H9 (cell line): ENCODE data around the gene GRK3. TPM values are rescaled to one million over a fixed set of nuclear protein-coding genes. Genes with fewer than 3 reads are reported as not detected.
"Not testable (repeated sequence)": the region's sequence is repeated elsewhere in the genome, so short reads cannot be mapped to it uniquely, and the experiment has no call there.

Experiments
- DNase-seq: peaks from one replicate; pipeline ENCODE4 v3.0.0-alpha.2; 2017
- H2AFZ ChIP-seq: one replicate; pipeline ENCODE4 v1.6.1; 2013; ENCODE audit warnings: mild to moderate bottlenecking, low read length, control low read depth, moderate library complexity
- H2AK5ac ChIP-seq: 2 replicates; pipeline ENCODE4 v1.6.1; 2013; ENCODE audit warnings: low read length, control low read depth, mixed read lengths; ENCODE audit not compliant: insufficient read length
- H2BK120ac ChIP-seq: one replicate; pipeline ENCODE4 v1.6.1; 2013; ENCODE audit warnings: low read depth, mild to moderate bottlenecking, low read length, control low read depth, inconsistent platforms; ENCODE audit not compliant: poor library complexity, severe bottlenecking
- H2BK12ac ChIP-seq: 2 replicates; pipeline ENCODE4 v1.6.1; 2013; ENCODE audit warnings: low read length, control low read depth, mixed read lengths, low read depth; ENCODE audit not compliant: insufficient read length
- H2BK15ac ChIP-seq: 2 replicates; pipeline ENCODE4 v1.6.1; 2013; ENCODE audit warnings: low read depth, low read length, control low read depth
- H2BK20ac ChIP-seq: one replicate; pipeline ENCODE4 v1.6.1; 2013; ENCODE audit warnings: low read depth, mild to moderate bottlenecking, low read length, control low read depth, inconsistent platforms; ENCODE audit not compliant: poor library complexity, severe bottlenecking
- H2BK5ac ChIP-seq: 2 replicates; pipeline ENCODE4 v1.6.1; 2013; ENCODE audit warnings: low read length, control low read depth, mixed read lengths; ENCODE audit not compliant: insufficient read length
- H3K14ac ChIP-seq: 2 replicates; pipeline ENCODE4 v1.6.1; 2013; ENCODE audit warnings: low read length, control low read depth; ENCODE audit not compliant: insufficient read depth
- H3K18ac ChIP-seq: 2 replicates; pipeline ENCODE4 v1.6.1; 2013; ENCODE audit warnings: low read depth, mild to moderate bottlenecking, mixed read lengths, low read length, control low read depth; ENCODE audit not compliant: insufficient read length
- H3K23ac ChIP-seq: 2 replicates; pipeline ENCODE4 v1.6.1; 2013; ENCODE audit warnings: low read length, control low read depth, mixed read lengths, low read depth; ENCODE audit not compliant: insufficient read length
- H3K23me2 ChIP-seq: 2 replicates; pipeline ENCODE4 v1.6.1; 2013; ENCODE audit warnings: low read depth, mild to moderate bottlenecking, mixed read lengths, low read length, control low read depth; ENCODE audit not compliant: insufficient read length, poor library complexity, severe bottlenecking
- H3K27ac ChIP-seq: 2 replicates; pipeline ENCODE4 v1.5.1; 2013; ENCODE audit warnings: low read length, control low read depth, mixed read lengths, low read depth; ENCODE audit not compliant: insufficient read length
- H3K27me3 ChIP-seq: 2 replicates; pipeline ENCODE4 v1.6.1; 2013; ENCODE audit warnings: low read length, control low read depth, inconsistent platforms; ENCODE audit not compliant: insufficient read depth
- H3K4ac ChIP-seq: 2 replicates; pipeline ENCODE4 v1.6.1; 2013; ENCODE audit warnings: low read depth, mild to moderate bottlenecking, control low read depth, inconsistent platforms, low read length, moderate library complexity
- H3K4me1 ChIP-seq: 2 replicates; pipeline ENCODE4 v1.6.1; 2013; ENCODE audit warnings: low read length, control low read depth, inconsistent platforms; ENCODE audit not compliant: insufficient read depth
- H3K4me2 ChIP-seq: 2 replicates; pipeline ENCODE4 v1.6.1; 2013; ENCODE audit warnings: low read length, control low read depth, mixed read lengths; ENCODE audit not compliant: insufficient read length, insufficient read depth
- H3K56ac ChIP-seq: 2 replicates; pipeline ENCODE4 v1.6.1; 2013; ENCODE audit warnings: low read depth, mild to moderate bottlenecking, mixed read lengths, low read length, control low read depth; ENCODE audit not compliant: insufficient read length
- H3K79me1 ChIP-seq: 2 replicates; pipeline ENCODE4 v1.6.1; 2013; ENCODE audit warnings: low read depth, mild to moderate bottlenecking, moderate library complexity, low read length, control low read depth, inconsistent platforms; ENCODE audit not compliant: insufficient read depth, poor library complexity, severe bottlenecking
- H3K79me2 ChIP-seq: 2 replicates; pipeline ENCODE4 v1.6.1; 2013; ENCODE audit warnings: low read length, control low read depth, inconsistent platforms; ENCODE audit not compliant: insufficient read depth
- H3K9ac ChIP-seq: 2 replicates; pipeline ENCODE4 v1.6.1; 2013; ENCODE audit warnings: low read length, control low read depth, mixed read lengths; ENCODE audit not compliant: insufficient read length; ENCODE audit errors: extremely low read depth
- H3K9me3 ChIP-seq: one replicate; pipeline ENCODE4 v1.6.1; 2013; ENCODE audit warnings: low read depth, low read length, inconsistent platforms; ENCODE audit not compliant: control insufficient read depth
- H3T11ph ChIP-seq: one replicate; pipeline ENCODE4 v1.6.1; 2013; ENCODE audit warnings: mild to moderate bottlenecking, low read length, control low read depth, inconsistent platforms
- H4K20me1 ChIP-seq: one replicate; pipeline ENCODE4 v1.6.1; 2013; ENCODE audit not compliant: control insufficient read depth, insufficient read length, insufficient read depth
- H4K5ac ChIP-seq: 2 replicates; pipeline ENCODE4 v1.6.1; 2013; ENCODE audit warnings: low read depth, mild to moderate bottlenecking, mixed read lengths, low read length, control low read depth; ENCODE audit not compliant: insufficient read length
- H4K8ac ChIP-seq: replicated peaks from 2 replicates; pipeline ENCODE4 v1.6.1; 2013; ENCODE audit warnings: low read length, control low read depth, mixed read lengths, low read depth; ENCODE audit not compliant: insufficient read length
- H4K91ac ChIP-seq: 2 replicates; pipeline ENCODE4 v1.6.1; 2013; ENCODE audit warnings: low read depth, mild to moderate bottlenecking, moderate library complexity, mixed read lengths, low read length, control low read depth; ENCODE audit not compliant: insufficient read length
- H3K27ac Mint-ChIP-seq, 3 experiments: 2 replicates in 2 of 3; 3 replicates in 1 of 3; pipeline ENCODE4 v1.8.0; 2020 to 2021; ENCODE audit warnings: mixed read lengths in 3 of 3, mild to moderate bottlenecking in 1 of 3, moderate library complexity in 1 of 3
- H3K27me3 Mint-ChIP-seq: 2 replicates; pipeline ENCODE4 v1.8.0; 2021; ENCODE audit warnings: low read depth, mild to moderate bottlenecking, moderate library complexity, mixed read lengths
- H3K36me3 Mint-ChIP-seq, 3 experiments: 2 replicates in 2 of 3; 3 replicates in 1 of 3; pipeline ENCODE4 v1.8.0; 2020 to 2021; ENCODE audit warnings: low read depth in 3 of 3, mixed read lengths in 3 of 3; ENCODE audit not compliant: insufficient read depth in 1 of 3
- H3K4me1 Mint-ChIP-seq, 2 experiments: 2 replicates each; pipeline ENCODE4 v1.8.0; 2020; ENCODE audit warnings: mixed read lengths in 2 of 2
- H3K4me3 Mint-ChIP-seq, 2 experiments: 2 replicates in 1 of 2; 3 replicates in 1 of 2; pipeline ENCODE4 v1.8.0; 2020 to 2021; ENCODE audit warnings: mild to moderate bottlenecking in 2 of 2, mixed read lengths in 2 of 2, moderate library complexity in 1 of 2
- H3K9me3 Mint-ChIP-seq, 2 experiments: 2 replicates in 1 of 2; 3 replicates in 1 of 2; pipeline ENCODE4 v1.8.0; 2020; ENCODE audit warnings: mild to moderate bottlenecking in 2 of 2, mixed read lengths in 2 of 2, moderate library complexity in 1 of 2
- CTCF ChIP-seq: fragments of 200-600 bp; sonication (generic); conservative IDR thresholded peaks from 3 replicates; pipeline ENCODE4 v1.8.0; 2021; ENCODE audit warnings: antibody characterized with exemption, mild to moderate bottlenecking
- WGBS: extraction: QIAGEN DNeasy Blood & Tissue Kit; methylation state at CpG from one replicate; pipeline ENCODE4 v1.1.7; 2013; ENCODE audit warnings: missing lambda C conversion rate, low lambda C conversion rate, mixed read lengths; ENCODE audit not compliant: insufficient read length; ENCODE audit errors: extremely low coverage; 5-methylcytosine and 5-hydroxymethylcytosine counted together
- total RNA-seq: library from RNA; stranded (reverse); gene quantifications from 2 replicates; pipeline ENCODE4 v1.2.1, GENCODE V29; 2021

The GRK3 gene
- total RNA-seq, 1 experiment from 2014 or later, result 23.9 TPM

GRCh38 chr22:25551396-25551795 lies 13.1 kb upstream of the GRK3 start:
- Histone ChIP-seq H3T11ph (no peak overlapping the region), H3K56ac (no peak overlapping the region), H3K18ac (no peak overlapping the region), H2AK5ac (no peak overlapping the region), H4K91ac (no peak overlapping the region), H3K23ac (no peak overlapping the region), H2AFZ (no peak overlapping the region), H3K4ac (no peak overlapping the region), H3K9me3 (no peaks in the 10 kb centered on the region), H3K4me2 (no peak overlapping the region), H3K14ac (no peak overlapping the region), H2BK15ac (no peak overlapping the region), H2BK20ac (no peak overlapping the region), H2BK12ac (no peak overlapping the region), H4K5ac (no peak overlapping the region), H2BK120ac (no peak overlapping the region), H3K27ac (no peak overlapping the region), H4K20me1 (no peaks in the 10 kb centered on the region), H3K79me2 (no peaks in the 10 kb centered on the region), H3K4me1 (peaks cover 4% of the 10 kb centered on the region; the same call in 1 of the 2 replicates), H3K27me3 (no peaks in the 10 kb centered on the region), H3K23me2 (no peaks in the 10 kb centered on the region), H2BK5ac (no peak overlapping the region), H3K9ac (no peak overlapping the region), H4K8ac (no peak overlapping the region), H3K79me1 (no peaks in the 10 kb centered on the region)
- H3K4me3 Mint-ChIP-seq, result no peak overlapping the region
- no peak overlapping the region for H3K27ac Mint-ChIP-seq
- TF ChIP-seq CTCF, result no peak
- no peaks in the 10 kb centered on the region for H3K9me3 Mint-ChIP-seq
- peaks cover 7 to 17% of the 10 kb centered on the region in 2 experiments for H3K4me1 Mint-ChIP-seq
- DNase-seq, result no peak
- H3K27me3 Mint-ChIP-seq, result no peaks in the 10 kb centered on the region
- whole genome bisulfite sequencing, result no CpG with 5 or more reads among the region's 1 CpG
- H3K36me3 Mint-ChIP-seq, result no peaks in the 10 kb centered on the region

- H2AFZ ChIP-seq, H3K27ac Mint-ChIP-seq, H3K23ac ChIP-seq, H2BK15ac ChIP-seq, H3K9me3 ChIP-seq, H3K9me3 Mint-ChIP-seq, DNase-seq, H3K4ac ChIP-seq, H4K20me1 ChIP-seq, H3K79me1 ChIP-seq, H3K56ac ChIP-seq, H3K9ac ChIP-seq, H3K36me3 Mint-ChIP-seq, H2AK5ac ChIP-seq, H4K5ac ChIP-seq, H2BK20ac ChIP-seq, H3K4me1 ChIP-seq, H3K23me2 ChIP-seq, H3T11ph ChIP-seq, H2BK12ac ChIP-seq, H4K91ac ChIP-seq, H3K18ac ChIP-seq, H3K14ac ChIP-seq, H4K8ac ChIP-seq, H3K27me3 Mint-ChIP-seq, H3K4me2 ChIP-seq, H3K27me3 ChIP-seq, H2BK5ac ChIP-seq, H3K79me2 ChIP-seq, H3K27ac ChIP-seq, H3K4me3 Mint-ChIP-seq, H2BK120ac ChIP-seq: not testable (repeated sequence)
- H3K4me1 Mint-ChIP-seq, result peaks cover 8 to 20% of the 10 kb centered on the region in 2 experiments
- WGBS, result no CpG with 5 or more reads among the region's 1 CpG
These were observed 12.1 kb upstream of the GRK3 start for GRCh38 chr22:25552405-25552804.
